GM10847 (cell line): ENCODE results near the gene KCNJ13.

Source experiments
- POLR2A ChIP-seq: IDR thresholded peaks from 2 replicates; pipeline ENCODE4 v1.6.1; 2011; ENCODE audit not compliant: insufficient read length; ENCODE audit errors: extremely low read depth

KCNJ13 gene

GRCh38 chr2:232779934-232780333 lies 3.6 kb upstream of the KCNJ13 start:
- TF ChIP-seq POLR2A: no peak

DNA sequence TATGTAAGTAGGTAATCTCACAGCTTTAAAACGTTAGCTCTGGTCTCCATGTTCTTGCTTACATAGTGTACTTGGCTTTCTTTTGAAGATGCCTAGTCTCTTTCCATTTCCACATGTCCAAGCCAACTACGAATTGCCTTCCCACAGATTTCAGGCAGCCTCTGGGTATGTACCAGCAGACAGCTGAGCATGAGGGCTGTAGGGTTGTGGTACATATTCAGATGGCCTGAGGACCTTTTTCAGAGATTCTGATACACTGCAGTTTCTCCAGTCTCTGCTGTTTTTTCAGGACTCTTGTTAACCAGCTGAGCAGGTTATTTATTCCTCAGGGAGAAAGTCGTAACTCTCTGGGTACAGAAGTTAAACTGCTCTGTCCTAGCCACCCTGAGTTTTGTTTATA lies 3.1 kb upstream of the KCNJ13 start:
- TF ChIP-seq POLR2A: no peak

- TF ChIP-seq POLR2A: no peak
These were observed 911 bp upstream of the KCNJ13 start for GRCh38 chr2:232777276-232777675.

DNA sequence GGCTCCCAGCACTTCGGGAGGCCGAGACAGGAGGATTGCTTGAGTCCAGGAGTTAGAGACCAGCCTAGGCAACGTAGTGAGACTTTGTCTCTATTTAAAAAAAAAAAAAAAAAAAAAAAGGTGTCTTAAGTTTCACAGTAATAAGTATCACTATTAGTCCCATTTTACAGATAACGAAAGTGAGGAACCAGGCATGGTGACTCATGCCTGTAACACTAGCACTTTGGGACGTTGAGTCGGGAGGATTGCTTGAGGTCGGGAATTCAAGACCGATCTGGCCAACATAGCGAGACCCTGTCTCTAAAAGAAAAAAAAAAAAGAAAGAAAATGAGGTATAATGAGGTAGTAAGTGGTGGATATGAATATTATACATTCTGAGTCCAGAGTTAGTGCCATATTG lies 2.5 kb downstream of the KCNJ13 start:
- no peak for TF ChIP-seq POLR2A

- TF ChIP-seq POLR2A: no peak
These were observed 3.8 kb downstream of the KCNJ13 start for GRCh38 chr2:232772531-232772930.

GRCh38 chr2:232771870-232772269 lies 4.5 kb downstream of the KCNJ13 start:
- no peak for TF ChIP-seq POLR2A

- no peak for TF ChIP-seq POLR2A
These were observed 6.2 kb downstream of the KCNJ13 start for GRCh38 chr2:232770207-232770606.

DNA sequence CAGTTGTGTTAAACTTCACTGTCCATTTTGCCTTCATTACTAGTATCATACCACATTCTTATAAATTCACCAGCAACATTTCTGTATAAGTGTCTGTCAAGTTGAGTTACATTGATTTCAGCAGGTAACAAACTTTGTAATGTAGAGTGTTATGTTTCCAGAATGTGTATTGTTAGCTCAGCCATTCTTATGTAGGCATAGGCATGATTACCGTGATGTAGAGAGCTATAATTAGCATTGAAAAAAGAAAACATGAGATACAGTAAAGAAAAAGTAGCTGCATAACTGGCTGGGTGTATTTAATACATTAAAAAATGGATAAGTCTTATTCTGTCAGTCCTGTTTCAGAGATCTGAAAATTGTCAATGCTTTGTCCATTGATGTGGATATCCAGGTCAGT lies 8.5 kb downstream of the KCNJ13 start:
- no peak for TF ChIP-seq POLR2A

GRCh38 chr2:232761301-232761907 lies 15.0 kb downstream of the KCNJ13 start:
- TF ChIP-seq POLR2A: no peak

DNA sequence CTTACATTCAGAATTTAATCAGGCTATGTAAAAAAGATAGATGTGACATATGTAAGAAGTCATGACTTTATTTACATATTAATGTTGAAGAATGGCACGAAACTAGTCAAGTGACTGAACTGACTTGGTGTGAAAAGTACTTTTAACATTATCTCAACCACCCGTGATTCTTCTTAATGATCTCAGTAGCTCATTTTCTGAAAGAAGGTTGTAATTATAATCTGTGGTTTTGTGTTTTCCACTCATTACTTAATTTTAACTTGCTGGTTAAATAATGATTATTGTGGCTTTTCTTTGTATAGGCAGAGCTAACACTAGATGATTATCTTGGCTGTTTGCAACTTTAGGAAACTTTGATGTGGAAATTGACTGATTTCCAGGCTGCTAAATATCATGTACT lies 18.5 kb downstream of the KCNJ13 start:
- no peak for TF ChIP-seq POLR2A

- no peak for TF ChIP-seq POLR2A
These were observed 26.2 kb downstream of the KCNJ13 start for GRCh38 chr2:232750135-232750671.

GRCh38 chr2:232749331-232749730 lies 27.0 kb downstream of the KCNJ13 start:
- TF ChIP-seq POLR2A: no peak

DNA sequence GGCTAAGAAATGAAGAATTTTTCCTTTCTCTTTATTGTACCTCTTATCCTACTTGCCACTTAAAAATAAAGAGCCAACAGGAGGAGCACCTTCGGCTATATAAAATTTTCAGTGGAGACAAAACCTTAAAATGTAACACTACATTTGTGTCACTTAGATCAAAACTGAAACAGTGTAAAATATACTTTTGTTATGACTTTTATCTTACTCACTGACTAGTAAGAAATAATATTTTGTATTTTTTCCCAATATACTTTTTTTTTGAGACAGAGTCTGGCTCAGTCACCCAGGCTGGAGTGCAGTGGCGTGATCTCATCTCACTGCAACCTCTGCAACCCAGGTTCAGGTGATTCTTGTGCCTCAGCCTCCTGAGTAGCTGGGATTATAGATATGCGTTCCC lies 28.3 kb downstream of the KCNJ13 start:
- TF ChIP-seq POLR2A: no peak

- TF ChIP-seq POLR2A: no peak
These were observed 31.4 kb downstream of the KCNJ13 start for GRCh38 chr2:232744963-232745362.

DNA sequence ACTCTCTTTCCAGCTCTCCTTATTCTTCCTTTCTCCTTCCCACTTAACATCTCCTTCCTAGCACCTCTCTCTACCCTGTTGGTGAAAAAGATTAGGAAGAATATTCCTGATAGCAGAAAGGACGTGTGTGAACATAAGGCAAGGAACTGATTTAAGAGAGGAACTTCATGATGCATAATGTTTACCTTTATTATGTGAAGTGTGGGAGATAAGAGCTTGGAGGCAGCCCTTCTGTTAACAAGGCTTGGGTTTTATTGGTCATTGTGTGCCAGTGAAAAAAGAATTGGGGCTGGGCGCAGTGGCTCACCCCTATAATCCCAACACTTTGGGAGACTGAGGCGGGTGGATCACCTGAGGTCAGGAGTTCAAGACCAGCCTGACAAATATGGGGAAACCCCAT lies 34.4 kb downstream of the KCNJ13 start:
- TF ChIP-seq POLR2A: no peak

GRCh38 chr2:232741294-232741693 lies 35.1 kb downstream of the KCNJ13 start:
- TF ChIP-seq POLR2A: no peak

GRCh38 chr2:232731470-232731869 lies 44.9 kb downstream of the KCNJ13 start:
- TF ChIP-seq POLR2A: no peak
